H1 (cell line): Measurements from ENCODE around the gene TERB1. TPM values are rescaled to one million over a fixed set of nuclear protein-coding genes. Genes with fewer than 3 reads are reported as not detected.

Experiments used
- polyA plus RNA-seq, 7 experiments: library from polyadenylated mRNA; depleted of rRNA in 3 of 7; stranded (reverse) in 5 of 7; unstranded in 2 of 7; fragments of >200 nt in 5 of 7; fragments of 200-250 nt in 2 of 7; gene quantifications; 1 replicate in 5 of 7; 2 replicates in 1 of 7; 4 replicates in 1 of 7; pipeline versions ENCODE4 v1.2.1 to v1.2.3, GENCODE V29; 2011 to 2013; ENCODE audit warnings: missing spikeins in 2 of 7, mixed read lengths in 2 of 7
- total RNA-seq: library from RNA; stranded (reverse); fragmentation: NEBNext Ultra II Directional; extraction: Animal tissue kit (Norgen Biotek cat#: 25700); gene quantifications from 2 replicates; pipeline ENCODE4 v1.2.1, GENCODE V29; 2021
- TF ChIP-seq, protein P1 (sequence below): fragments of 300-600 bp; sonication (generic); IDR thresholded peaks from 2 replicates; pipeline ENCODE4 v1.7.1; 2012; ENCODE audit warnings: low read length, moderate library complexity, mild to moderate bottlenecking, inconsistent platforms; ENCODE audit not compliant: insufficient replicate concordance

TERB1 gene
- total and polyA plus RNA-seq, 2 of the 8 experiments (the other 6 are each of a cell fraction or from before 2014, with no cell fraction given), result not detected

DNA sequence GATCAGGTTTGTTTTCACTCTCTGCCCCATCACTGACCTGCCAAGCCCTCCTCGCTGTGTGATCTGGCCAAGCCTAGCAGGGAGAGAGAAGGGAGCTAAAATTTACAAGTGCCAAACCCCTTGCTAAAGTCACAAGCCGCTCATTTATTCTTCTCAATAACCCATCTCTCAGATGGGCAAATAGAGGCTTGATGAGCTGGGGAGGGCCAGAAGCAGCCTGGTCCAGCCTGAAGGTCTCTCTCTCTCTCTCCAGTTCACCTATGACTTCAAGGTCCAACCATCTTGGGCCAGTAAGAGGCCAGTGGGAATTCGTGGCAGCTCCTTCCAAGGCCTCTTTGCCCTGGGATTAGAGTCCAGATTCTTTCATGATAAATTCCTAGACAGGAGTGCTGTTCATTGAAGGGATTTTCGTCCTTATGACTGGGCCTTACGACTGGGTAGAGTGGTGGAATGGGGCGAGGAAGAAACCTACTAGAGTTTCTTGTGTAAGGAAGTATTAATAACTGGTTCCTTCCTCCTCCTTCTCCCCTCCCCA, 46.2 kb upstream of the TERB1 start (continued):
- TF ChIP-seq, protein P1, sequence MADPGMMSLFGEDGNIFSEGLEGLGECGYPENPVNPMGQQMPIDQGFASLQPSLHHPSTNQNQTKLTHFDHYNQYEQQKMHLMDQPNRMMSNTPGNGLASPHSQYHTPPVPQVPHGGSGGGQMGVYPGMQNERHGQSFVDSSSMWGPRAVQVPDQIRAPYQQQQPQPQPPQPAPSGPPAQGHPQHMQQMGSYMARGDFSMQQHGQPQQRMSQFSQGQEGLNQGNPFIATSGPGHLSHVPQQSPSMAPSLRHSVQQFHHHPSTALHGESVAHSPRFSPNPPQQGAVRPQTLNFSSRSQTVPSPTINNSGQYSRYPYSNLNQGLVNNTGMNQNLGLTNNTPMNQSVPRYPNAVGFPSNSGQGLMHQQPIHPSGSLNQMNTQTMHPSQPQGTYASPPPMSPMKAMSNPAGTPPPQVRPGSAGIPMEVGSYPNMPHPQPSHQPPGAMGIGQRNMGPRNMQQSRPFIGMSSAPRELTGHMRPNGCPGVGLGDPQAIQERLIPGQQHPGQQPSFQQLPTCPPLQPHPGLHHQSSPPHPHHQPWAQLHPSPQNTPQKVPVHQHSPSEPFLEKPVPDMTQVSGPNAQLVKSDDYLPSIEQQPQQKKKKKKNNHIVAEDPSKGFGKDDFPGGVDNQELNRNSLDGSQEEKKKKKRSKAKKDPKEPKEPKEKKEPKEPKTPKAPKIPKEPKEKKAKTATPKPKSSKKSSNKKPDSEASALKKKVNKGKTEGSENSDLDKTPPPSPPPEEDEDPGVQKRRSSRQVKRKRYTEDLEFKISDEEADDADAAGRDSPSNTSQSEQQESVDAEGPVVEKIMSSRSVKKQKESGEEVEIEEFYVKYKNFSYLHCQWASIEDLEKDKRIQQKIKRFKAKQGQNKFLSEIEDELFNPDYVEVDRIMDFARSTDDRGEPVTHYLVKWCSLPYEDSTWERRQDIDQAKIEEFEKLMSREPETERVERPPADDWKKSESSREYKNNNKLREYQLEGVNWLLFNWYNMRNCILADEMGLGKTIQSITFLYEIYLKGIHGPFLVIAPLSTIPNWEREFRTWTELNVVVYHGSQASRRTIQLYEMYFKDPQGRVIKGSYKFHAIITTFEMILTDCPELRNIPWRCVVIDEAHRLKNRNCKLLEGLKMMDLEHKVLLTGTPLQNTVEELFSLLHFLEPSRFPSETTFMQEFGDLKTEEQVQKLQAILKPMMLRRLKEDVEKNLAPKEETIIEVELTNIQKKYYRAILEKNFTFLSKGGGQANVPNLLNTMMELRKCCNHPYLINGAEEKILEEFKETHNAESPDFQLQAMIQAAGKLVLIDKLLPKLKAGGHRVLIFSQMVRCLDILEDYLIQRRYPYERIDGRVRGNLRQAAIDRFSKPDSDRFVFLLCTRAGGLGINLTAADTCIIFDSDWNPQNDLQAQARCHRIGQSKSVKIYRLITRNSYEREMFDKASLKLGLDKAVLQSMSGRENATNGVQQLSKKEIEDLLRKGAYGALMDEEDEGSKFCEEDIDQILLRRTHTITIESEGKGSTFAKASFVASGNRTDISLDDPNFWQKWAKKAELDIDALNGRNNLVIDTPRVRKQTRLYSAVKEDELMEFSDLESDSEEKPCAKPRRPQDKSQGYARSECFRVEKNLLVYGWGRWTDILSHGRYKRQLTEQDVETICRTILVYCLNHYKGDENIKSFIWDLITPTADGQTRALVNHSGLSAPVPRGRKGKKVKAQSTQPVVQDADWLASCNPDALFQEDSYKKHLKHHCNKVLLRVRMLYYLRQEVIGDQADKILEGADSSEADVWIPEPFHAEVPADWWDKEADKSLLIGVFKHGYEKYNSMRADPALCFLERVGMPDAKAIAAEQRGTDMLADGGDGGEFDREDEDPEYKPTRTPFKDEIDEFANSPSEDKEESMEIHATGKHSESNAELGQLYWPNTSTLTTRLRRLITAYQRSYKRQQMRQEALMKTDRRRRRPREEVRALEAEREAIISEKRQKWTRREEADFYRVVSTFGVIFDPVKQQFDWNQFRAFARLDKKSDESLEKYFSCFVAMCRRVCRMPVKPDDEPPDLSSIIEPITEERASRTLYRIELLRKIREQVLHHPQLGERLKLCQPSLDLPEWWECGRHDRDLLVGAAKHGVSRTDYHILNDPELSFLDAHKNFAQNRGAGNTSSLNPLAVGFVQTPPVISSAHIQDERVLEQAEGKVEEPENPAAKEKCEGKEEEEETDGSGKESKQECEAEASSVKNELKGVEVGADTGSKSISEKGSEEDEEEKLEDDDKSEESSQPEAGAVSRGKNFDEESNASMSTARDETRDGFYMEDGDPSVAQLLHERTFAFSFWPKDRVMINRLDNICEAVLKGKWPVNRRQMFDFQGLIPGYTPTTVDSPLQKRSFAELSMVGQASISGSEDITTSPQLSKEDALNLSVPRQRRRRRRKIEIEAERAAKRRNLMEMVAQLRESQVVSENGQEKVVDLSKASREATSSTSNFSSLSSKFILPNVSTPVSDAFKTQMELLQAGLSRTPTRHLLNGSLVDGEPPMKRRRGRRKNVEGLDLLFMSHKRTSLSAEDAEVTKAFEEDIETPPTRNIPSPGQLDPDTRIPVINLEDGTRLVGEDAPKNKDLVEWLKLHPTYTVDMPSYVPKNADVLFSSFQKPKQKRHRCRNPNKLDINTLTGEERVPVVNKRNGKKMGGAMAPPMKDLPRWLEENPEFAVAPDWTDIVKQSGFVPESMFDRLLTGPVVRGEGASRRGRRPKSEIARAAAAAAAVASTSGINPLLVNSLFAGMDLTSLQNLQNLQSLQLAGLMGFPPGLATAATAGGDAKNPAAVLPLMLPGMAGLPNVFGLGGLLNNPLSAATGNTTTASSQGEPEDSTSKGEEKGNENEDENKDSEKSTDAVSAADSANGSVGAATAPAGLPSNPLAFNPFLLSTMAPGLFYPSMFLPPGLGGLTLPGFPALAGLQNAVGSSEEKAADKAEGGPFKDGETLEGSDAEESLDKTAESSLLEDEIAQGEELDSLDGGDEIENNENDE, result no peak
